ENCODE results near the gene FCER2.
A peak's percentile ranks its signal among the peaks of the same experiment; 100 is the strongest.

The FCER2 gene

DNA sequence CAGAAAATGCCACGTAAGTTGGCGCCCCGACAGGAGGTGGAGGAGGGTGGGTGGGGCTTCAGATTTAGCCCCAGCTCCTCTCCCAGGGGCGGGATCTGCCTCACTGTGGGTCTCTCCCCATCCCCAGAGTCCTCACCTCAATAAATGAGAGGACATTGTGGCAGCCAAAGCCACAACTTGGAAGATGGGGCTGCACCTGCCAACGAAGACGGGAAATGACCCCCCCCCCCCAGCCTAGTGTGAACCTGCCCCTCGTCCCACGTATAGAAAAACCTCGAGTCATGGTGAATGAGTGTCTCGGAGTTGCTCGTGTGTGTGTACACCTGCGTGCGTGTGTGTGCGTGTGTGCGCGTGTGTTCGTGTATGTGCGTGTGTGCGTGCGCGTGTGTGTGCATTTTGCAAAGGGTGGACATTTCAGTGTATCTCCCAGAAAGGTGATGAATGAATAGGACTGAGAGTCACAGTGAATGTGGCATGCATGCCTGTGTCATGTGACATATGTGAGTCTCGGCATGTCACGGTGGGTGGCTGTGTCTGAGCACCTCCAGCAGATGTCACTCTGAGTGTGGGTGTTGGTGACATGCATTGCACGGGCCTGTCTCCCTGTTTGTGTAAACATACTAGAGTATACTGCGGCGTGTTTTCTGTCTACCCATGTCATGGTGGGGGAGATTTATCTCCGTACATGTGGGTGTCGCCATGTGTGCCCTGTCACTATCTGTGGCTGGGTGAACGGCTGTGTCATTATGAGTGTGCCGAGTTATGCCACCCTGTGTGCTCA lies 22.8 kb downstream of the FCER2 start:
- DNase-seq (ENCODE audit: low spot score), result no peak
- CTCF ChIA-PET, result interaction anchor here (0.5 to 1.4 kb wide), 2 partner anchors 111 to 389 kb away, joined by 5 to 6 read pairs; no protein-coding TSS in a partner anchor
- TF ChIP-seq, protein P1, sequence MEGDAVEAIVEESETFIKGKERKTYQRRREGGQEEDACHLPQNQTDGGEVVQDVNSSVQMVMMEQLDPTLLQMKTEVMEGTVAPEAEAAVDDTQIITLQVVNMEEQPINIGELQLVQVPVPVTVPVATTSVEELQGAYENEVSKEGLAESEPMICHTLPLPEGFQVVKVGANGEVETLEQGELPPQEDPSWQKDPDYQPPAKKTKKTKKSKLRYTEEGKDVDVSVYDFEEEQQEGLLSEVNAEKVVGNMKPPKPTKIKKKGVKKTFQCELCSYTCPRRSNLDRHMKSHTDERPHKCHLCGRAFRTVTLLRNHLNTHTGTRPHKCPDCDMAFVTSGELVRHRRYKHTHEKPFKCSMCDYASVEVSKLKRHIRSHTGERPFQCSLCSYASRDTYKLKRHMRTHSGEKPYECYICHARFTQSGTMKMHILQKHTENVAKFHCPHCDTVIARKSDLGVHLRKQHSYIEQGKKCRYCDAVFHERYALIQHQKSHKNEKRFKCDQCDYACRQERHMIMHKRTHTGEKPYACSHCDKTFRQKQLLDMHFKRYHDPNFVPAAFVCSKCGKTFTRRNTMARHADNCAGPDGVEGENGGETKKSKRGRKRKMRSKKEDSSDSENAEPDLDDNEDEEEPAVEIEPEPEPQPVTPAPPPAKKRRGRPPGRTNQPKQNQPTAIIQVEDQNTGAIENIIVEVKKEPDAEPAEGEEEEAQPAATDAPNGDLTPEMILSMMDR (conservative IDR thresholded peaks at IDR 0.05; ENCODE audit: low read depth), result 0 out of 2 replicates have a peak, but pooled peaks have one; percentile 11
- no peak overlapping the region for H3K27ac ChIP-seq
- POLR2A ChIA-PET (ENCODE audit: low non-redundant PET), result no interaction called here

DNA sequence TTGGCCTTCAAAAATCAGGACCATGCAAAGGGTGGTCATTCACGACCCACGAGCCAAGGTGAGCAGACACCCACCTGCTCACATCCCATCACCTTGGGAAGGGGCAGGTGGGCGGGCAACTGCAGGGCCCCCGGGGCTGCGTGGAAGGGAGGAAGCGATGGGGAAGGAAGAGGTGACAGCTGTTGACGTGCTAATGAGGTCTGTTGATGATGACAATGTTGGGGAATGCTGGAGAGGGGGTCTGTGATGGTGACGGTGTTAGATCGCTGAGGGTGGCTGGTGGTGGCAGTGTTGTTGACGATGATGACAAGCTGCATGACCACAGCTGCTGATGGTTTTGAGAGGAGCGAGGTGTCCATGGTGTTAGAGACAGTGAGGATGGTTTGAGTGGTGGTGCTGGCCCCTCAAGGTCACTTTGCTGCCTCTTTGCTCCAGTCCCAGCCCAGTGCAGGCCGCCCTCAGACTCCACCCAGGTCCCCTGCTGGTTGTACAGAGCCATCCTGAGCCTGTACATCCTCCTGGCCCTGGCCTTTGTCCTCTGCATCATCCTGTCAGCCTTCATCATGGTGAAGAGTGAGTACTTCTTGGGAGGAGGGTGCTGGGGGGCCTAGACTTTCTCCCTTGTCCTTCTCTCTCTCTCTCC lies 24.1 kb downstream of the FCER2 start:
- POLR2A ChIA-PET (ENCODE audit: low non-redundant PET), result no interaction called here

DNA sequence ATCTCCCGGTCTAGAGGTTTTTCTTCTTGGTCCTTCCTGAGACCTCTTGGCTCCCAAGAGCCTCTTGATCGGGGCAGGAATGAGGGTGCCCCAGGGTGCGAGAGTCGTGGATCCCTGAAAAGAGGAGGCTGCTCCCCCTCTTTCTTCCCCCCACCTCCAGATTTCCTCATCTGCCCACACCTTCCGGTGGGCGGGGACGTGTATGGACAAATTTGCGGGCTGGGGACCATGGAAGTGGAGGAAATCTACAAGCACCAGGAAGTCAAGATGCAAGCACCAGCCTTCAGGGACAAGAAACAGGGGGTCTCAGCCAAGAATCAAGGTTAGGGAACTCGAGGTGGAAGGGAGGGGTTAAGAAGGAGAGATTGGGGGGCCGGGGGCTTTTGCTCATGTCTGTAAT lies 25.1 kb downstream of the FCER2 start, which contains the start of gene MCEMP1:
Gene MCEMP1, plus strand, starts transcription at position 237 of the 400 bp plus-strand sequence. Its CDS starts 31 bp downstream, at position 268.
- CTCF ChIA-PET, result no interaction called here
- no peak for DNase-seq (ENCODE audit: low spot score)
- POLR2A ChIA-PET (ENCODE audit: low non-redundant PET), result interaction anchor here (0.6 kb wide), 1 partner anchor 10 kb away, joined by 5 read pairs; no protein-coding TSS in a partner anchor

More for the DNA sequence above, 24.1 kb downstream of the FCER2 start:
- no peak for DNase-seq (ENCODE audit: low spot score)
- TF ChIP-seq, protein P1 (conservative IDR thresholded peaks at IDR 0.05; ENCODE audit: low read depth), result no peak
- no peak overlapping the region for H3K27ac ChIP-seq
- CTCF ChIA-PET, result interaction anchor here (0.7 to 1.4 kb wide), 3 partner anchors 9 to 221 kb away, joined by 3 to 6 read pairs (median 4); no protein-coding TSS in a partner anchor

DNA sequence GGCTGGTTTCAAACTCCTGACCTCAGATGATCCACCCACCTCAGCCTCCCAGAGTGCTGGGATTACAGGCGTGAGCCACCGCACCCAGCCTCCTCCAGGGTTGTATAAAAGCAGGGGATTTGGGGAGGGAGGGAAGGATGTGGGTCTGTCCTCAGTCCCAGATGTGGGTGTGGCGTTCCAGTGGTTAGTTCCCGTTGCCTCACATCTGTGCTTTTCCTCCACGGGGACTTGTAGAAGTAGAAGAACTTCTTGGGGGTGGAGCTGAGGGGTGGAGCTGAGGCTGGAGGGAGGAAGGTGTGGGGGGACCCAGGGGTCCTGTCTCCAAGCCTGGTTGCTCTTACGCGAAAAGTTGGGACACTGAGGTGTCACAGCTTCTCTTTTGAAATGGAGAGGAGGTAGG lies 25.6 kb downstream of the FCER2 start:
- TF ChIP-seq, protein P1 (conservative IDR thresholded peaks at IDR 0.05; ENCODE audit: low read depth), result no peak
- no peak overlapping the region for H3K27ac ChIP-seq
- DNase-seq (ENCODE audit: low spot score), result no peak
- POLR2A ChIA-PET (ENCODE audit: low non-redundant PET), result interaction anchor here (0.6 kb wide), 1 partner anchor 9 kb away, joined by 5 read pairs; no protein-coding TSS in a partner anchor
- CTCF ChIA-PET, result no interaction called here

More for the DNA sequence above, 25.1 kb downstream of the FCER2 start, which contains the start of gene MCEMP1:
- TF ChIP-seq, protein P1 (conservative IDR thresholded peaks at IDR 0.05; ENCODE audit: low read depth), result no peak
- H3K27ac ChIP-seq, result no peak within 1 kb of the TSS

DNA sequence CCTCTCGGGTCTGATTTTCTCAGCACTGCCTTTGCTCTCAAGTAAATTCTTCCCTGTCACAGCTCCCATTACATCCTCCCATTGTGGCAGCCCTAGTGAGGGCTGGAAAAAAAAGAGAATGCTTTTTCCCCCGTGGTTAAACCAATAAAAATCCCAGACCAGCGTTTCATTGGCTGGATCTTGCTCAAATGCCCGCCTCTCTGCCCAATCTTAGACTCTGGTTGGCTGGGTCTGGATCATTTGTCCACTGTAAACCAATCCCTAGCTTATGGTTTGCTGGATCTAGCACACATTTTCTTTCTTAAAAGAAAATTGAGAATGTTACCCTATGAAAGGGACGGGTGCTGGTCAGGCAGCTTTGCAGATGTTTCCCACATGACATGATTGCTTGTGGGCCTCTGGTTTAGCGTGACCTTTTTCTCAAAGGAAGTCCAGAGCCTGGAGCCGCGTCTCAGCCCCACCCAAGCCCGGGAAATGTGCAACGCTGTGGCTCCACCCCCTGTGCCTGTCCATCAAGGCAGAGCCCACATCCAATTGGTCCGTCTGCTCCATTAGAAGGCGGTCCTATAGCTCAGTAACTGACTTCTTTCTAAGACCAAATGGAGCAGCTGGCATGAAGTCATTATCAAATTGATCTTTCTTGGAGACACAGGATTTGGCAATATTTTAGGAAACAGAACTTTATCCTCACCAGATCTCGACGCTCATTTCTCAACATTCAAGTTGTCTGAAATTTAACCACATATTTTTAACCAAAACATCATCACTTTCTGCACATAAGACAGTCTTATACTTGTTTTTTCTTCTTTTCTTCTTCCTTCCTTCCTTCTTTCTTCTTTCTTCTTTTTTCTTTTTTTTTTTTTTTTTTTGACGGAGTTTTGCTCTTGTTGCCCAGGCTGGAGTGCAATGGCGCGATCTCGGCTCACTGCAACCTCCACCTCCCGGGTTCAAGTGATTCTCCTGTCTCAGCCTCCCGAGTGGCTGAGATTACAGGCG lies 27.6 kb downstream of the FCER2 start:
- H3K27ac ChIP-seq, result no peak overlapping the region
- ChIA-PET POLR2A (ENCODE audit: low non-redundant PET) (no interaction called here), CTCF (interaction anchor here (0.6 to 0.9 kb wide), 2 partner anchors 17 to 106 kb away, joined by 3 read pairs; no protein-coding TSS in a partner anchor)
- peak; percentile 88 for DNase-seq (ENCODE audit: low spot score)
- TF ChIP-seq, protein P1 (conservative IDR thresholded peaks at IDR 0.05; ENCODE audit: low read depth), result no peak

All from RWPE1 (cell line).